GM19467 (cell line): ENCODE data around the gene LHX3.
"Not testable (repeated sequence)": the region's sequence is repeated elsewhere in the genome, so short reads cannot be mapped to it uniquely, and the experiment has no call there.

ENCODE experiments used
- ATAC-seq: cut with Tn5 transposase; IDR thresholded peaks from one replicate; pipeline ENCODE4 v1.9.1; 2021; ENCODE audit warnings: mild to moderate bottlenecking, moderate library complexity; ENCODE audit not compliant: unreplicated experiment

Gene LHX3

DNA sequence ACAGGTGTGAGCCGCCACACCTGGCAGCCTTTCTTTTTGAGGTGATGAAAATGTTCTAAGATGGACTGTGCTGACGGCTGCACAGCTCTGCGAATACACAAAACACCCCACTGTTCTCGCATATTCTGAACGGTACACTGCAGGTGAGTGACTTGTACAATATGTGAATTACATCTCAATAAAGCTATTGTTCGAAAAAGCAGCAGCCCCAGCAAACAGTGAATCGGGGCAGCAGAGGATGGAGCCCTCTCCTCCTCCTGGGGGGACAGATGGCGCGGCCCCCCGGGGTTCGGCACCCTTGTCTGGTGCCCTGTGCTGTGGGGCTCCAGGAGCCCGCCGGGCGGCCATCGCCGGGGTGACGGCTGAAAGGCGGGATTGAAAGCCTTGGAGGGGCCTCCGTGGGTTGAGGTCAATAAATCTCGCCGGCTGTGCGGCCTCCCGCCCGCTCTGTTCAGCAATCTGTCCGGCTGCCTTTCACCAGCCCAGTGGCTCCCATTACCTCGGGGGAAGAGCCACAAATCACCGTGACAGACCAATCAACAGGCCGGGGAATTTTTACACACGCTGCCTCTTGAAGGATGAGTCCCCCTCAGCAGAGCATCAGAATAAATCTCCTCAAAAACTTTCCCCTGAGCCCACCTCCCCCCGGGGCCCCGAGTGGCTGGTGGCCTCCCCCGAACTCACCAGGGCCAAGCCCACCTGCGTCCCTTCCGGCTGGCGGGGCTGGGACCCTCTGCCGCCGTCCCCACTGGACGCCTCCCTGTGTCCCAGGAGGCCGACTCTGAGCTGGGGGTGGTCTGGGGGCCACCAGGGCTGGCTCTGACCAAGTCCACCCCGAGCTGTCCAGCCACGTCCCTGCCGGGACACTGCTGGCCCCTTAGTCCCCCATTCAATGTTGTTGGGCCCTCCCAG lies 48.5 kb downstream of the LHX3 start:
- no peak for ATAC-seq

DNA sequence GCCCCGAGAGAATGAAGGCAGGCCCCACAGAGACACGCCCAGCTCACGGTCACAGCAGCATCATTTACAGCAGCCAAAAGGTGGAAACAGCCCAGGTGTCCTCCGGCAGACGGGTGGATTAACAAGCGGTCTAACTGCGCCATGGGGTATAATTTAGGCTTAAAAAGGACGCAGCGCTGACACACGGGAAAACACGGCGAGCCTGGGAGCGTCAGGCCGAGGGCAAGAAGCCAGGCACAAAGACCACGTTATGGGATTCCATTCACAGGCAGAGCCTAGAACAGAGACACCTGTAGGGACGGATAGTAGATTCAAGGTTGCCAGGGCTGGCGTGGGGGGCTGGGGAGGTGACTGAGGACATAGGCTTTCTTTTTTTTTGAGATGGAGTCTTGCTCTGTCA lies 49.4 kb downstream of the LHX3 start:
- ATAC-seq = no peak

DNA sequence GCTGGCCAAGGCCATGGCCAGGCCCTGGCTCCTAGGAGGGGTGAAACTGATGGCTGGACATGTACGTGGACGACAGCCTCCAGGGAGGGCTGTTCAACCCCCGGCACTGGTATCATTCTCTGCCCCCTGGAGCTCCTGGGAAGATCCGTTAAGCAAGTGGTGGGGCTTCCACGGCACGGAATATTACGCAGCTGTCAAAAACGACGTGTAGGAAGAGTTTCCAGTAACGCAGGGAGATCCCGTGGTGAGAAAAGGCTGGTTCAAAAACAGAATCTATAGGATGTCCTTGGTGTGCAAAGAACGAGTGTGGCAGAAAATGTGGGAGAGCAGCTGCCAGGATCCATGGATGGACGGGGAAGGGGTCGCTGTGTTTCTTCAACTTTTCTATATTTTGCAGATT lies 50.0 kb downstream of the LHX3 start:
- no peak for ATAC-seq

DNA sequence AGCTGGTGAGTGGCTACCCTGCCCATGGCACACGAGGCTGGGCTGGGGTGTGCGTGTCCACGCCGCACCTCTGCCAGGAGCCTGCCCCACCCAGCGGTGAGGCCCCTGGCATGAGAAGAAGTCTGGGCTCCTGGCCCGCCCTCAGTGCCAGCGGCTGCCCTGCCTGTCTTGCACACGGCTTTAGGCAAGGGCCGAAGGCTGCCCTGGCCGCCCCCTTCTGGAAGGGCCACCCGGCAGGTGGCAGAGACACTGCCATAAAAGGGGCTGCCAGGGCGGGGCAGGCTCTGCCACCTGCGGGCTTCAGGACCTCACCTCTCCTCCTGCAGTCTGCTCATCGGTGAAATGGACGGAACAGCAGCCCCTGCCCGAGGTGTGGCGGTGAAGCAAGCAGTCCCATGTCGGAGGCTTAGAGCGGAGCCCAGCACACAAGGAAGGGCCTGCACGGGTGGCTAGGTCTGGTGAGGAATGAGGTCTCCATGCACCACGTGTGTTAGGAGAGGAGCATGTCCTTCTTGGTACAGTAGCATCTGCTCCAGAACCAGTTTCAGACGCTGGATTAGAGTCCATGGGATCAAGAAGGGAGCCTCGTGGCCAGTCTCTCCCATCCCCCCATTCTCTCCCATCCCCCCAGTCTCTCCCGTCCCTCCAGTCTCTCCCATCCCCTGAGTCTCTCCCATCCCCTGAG lies 51.4 kb downstream of the LHX3 start:
- ATAC-seq = no peak

DNA sequence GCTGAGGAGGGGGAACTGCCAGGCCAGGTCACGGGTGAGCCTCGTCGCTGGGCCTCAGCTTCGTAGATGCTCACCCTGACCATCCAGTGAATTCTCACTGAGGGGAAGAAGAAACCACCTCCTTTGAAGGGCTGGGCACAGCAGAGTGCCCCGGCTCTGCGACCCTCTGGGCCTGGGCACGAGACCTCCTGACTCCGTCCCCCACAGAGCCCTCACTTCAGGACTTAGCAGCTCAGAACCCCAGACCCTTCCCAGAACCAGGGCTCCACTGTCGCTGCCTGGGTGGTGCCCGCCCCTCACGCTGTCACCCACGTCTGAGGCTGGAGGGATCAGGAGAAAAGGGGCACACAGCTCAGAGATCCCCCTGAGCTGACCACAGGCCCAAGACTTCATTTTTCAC lies 52.0 kb downstream of the LHX3 start:
- no peak for ATAC-seq

DNA sequence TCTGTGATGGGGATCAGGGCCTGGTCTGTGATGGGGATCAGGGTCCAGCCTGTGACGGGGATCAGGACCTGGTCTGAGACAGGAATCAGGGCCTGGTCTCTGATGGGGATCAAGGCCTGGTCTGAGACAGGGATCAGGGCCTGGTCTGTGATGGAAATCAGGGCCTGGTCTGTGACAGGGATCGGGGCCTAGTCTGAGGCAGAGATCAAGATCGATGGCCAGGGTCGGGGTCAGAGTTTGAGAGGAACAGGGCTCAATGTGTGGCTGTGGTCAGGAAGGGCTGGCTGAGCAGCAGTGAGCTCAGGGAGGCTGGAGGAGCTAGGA lies 52.4 kb downstream of the LHX3 start:
- ATAC-seq = no peak

DNA sequence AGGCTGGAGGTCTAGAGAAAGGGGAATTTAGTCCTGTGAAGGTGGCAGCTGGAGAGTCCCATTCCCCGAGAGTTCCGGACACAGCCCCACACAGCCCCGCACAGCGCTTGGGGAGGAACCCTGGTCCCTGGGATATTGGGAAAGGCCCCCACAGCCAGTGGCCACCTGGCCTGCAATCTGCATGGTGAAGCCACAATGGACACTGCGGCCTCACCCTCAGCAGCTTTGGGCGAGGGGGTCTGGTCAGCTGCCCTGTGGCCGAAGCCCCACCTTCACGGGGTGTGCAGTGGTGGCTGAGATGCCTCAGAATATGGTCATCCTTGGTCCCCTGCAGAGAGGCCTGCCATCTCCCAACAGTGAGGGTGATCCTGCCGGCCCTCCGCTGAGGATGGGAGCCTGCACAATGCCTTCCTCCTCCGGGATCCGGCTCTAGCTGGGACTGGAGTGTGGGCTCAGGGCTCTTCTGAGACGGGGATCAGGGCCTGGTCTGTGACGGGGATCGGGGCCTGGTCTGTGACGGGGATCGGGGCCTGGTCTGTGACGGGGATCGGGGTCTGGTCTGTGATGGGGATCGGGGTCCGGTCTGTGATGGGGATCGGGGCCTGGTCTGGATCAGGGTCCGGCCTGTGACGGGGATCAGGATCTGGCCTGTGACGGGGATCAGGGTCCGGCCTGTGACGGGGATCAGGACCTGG lies 52.9 kb downstream of the LHX3 start:
- ATAC-seq = no peak

DNA sequence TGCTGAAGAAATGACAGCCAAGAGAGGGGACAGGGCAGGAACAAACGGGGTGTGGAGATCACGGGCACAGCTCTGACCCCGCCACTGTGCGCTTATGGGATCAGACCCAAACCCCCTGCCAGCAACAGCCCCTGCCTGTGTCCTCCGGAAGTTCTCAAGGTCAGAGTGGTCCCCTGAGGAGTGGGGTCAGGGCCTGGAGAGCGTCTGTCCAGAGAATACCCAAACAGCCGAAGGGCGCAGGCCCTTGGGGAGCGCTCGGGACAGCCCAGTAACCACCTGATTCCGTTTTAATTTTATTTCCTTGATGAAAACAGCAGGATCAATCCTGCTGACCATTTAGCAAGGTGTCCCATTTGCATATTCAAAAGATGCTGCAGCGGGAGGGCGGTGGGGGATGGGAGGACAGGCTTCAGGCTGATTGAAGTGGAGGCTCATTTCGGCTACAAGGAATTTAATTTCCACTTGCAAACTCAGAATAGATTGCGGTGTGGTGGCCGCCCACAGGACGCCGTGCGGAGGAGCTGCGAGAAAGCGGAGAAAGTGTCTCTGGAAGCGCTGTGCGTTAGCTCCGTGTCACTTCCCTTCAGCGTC lies 53.6 kb downstream of the LHX3 start:
- ATAC-seq = no peak

DNA sequence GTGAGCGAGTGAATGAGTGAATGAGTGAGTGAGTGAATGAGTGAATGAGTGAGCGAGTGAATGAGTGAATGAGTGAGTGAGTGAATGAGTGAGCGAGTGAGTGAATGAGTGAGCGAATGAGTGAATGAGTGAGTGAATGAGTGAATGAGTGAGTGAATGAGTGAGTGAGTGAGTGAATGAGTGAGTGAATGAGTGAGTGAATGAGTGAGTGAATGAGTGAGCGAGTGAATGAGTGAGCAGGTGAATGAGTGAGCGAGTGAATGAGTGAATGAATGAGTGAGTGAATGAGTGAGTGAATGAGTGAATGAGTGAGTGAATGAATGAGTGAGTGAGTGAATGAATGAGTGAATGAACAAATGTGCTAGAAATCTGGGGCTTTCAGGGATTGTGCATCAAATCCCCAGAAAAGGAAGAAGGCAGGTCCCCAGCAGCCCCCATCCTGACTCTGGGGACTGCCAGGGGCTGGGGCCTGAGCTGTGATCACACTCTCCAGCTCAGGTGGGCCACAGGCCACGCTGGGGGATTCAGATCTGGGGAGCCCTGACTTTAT lies 54.2 kb downstream of the LHX3 start:
- not testable (repeated sequence) for ATAC-seq

DNA sequence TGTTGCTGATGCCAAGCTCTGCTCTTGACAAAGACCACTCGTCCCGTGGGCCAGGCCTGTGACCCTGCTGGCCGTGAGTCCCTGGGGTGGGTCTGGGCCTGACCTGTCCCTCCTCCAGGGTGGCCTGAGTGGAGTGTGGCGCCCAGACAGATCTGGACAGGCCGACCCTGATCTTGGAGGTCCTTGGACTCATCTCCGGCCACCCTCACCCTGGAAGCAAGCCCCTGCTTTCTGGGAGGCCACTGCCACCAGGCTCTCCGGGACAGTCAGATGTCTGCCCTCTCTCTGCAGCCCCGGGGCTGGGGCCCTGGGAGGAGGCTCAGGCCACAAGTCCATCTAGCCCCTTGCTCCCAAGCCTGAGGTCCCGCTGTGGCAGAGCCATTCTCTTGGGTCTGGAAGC lies 55.1 kb downstream of the LHX3 start:
- no peak for ATAC-seq

DNA sequence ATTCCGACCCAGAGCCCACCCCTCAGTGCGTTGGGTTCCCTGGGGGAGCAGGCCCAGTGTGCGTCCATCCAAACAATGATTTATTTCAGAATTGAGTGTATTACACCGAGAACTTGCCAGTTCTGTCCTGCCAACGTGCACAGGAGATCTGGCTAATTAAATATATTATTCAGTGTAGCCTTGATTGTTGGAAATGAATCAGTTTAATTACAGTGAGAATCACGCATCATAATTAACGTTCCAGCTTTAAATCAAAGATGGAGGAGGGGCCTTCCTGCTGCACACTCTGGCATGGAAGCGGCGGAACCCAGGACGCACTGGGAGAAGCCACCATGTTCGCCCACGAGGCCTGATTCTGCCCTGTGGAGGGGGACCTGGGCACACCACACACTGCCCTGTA lies 55.6 kb downstream of the LHX3 start:
- no peak for ATAC-seq

DNA sequence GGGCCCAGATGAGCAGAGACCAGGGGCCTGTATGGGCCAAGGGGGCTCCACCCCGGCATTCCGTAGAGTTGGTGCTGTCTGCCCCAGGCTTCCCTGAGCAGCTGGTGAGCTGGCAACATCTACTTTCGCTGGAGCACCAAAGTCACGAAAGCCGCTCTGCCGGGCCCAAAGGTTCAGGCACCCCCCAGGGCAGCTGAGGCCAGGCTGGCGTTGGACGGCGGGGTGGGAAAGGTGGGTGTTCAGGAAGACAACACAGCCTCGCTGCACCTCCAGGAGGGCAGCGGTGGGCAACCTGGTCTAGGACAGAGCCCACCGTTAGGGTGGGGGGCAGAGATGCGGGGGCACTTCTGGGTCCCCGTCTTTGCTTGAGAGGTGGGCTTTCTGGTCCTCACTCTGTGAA lies 56.2 kb downstream of the LHX3 start:
- no peak for ATAC-seq

DNA sequence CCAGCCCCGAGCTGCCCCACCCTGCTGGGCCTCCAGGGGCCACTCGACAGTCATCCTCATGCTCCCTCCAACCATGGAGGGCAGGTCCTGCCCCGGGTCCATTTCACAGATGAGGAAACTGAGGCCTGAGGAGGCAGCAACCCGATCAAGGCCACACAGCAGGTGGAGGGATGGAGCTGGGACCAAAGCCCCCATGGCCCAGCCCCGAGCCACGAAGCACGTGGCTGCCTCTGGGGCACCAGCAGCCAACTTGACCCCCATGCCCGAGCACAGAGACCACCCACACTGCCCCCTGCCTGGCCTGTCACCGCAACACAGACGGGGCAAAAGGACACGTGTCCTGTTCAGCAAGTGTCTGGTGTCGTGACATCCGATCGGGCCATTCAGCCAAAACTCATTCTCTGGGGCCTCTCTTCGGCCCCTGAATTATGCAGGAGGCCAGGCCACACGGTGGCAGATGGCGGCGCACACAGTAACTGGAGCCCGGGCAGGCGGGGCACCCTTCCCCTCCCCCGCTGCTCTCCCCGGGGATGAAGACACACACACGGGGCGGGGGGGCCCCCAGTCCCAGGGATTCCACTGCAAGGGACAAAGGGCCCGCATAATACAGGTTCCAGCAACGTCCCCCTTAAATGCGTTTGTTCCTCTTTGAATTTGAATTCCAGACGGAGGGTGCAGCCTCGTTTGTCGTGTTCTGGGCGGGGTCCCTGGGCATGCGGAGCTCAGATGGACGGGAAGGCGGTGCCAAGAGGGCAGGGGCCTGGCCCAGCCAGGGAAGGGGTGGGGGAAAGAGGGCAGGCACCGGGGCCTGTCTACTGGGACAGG lies 56.8 kb downstream of the LHX3 start:
- no peak for ATAC-seq

DNA sequence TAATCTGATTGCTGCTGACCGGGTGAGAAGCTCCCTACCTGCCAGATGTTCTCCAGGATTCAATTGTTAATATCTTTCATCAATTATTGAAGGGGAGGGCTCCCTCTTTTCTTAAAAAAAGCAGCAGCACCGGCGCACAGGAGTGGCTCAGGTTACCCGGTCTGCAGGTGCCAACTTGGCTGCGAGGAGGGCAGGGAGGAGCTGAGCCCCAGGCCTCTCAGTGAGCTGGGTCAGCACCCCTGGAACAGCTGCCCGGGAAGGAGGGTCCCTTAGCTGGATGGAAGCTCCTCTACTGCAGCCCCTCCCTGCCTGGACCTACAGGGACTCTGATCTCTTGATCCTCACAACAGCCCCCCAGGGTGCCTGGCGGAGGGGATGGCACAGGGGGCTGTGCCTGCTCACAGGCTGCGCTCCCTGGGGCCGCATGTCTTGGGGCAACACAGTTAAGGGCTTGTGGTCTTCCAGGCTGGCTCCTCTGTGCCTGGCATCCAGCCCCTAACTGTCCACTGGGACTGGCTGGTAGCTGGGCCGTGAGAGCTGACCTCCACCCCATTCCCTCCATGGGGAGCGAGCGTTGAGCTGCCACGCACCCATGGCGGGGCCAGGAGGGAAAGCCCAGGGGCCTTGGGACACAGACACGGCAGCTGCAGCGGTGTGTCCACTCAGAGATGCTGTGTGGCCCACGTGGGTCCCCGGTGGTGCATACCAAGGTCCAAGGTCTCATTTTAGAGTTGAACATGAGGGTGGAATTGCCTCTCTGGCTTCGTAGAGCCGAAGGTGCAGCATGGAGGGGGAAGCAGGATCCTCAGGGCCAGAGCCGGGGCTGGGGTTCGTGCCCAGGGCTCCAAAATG lies 57.7 kb downstream of the LHX3 start:
- no peak for ATAC-seq
